Gastrocnemius medialis (tissue), 4 donors: Measurements from ENCODE around the gene YPEL5.

Experiments used
- CTCF ChIP-seq, 5 experiments: fragments of 450-650 bp in 3 of 5; fragments of 200-600 bp in 2 of 5; sonication (generic) in 2 of 5; IDR thresholded peaks in 4 of 5; conservative IDR thresholded peaks in 1 of 5; 1 replicate in 4 of 5; 2 replicates in 1 of 5; pipeline ENCODE4 v1.5.1; 2016 to 2019; ENCODE audit warnings: antibody characterized with exemption in 5 of 5, mild to moderate bottlenecking in 3 of 5, moderate library complexity in 3 of 5
- POLR2A ChIP-seq, 2 donors: fragments of 450-650 bp; IDR thresholded peaks; one replicate each; pipeline ENCODE4 v1.6.1; 2017; ENCODE audit warnings: antibody characterized with exemption in 2 of 2, mild to moderate bottlenecking in 2 of 2, moderate library complexity in 2 of 2

GRCh38 chr2:30148850-30149249, 2.0 kb downstream of the YPEL5 start:
- no peak for TF ChIP-seq POLR2A (IDR thresholded peaks at IDR 0.05)
- TF ChIP-seq CTCF (IDR thresholded peaks at IDR 0.05 in 4 of 5, conservative IDR thresholded peaks at IDR 0.05 in 1 of 5): no peak
